ENCODE measurements around the gene LAMA5.

The LAMA5 gene

DNA sequence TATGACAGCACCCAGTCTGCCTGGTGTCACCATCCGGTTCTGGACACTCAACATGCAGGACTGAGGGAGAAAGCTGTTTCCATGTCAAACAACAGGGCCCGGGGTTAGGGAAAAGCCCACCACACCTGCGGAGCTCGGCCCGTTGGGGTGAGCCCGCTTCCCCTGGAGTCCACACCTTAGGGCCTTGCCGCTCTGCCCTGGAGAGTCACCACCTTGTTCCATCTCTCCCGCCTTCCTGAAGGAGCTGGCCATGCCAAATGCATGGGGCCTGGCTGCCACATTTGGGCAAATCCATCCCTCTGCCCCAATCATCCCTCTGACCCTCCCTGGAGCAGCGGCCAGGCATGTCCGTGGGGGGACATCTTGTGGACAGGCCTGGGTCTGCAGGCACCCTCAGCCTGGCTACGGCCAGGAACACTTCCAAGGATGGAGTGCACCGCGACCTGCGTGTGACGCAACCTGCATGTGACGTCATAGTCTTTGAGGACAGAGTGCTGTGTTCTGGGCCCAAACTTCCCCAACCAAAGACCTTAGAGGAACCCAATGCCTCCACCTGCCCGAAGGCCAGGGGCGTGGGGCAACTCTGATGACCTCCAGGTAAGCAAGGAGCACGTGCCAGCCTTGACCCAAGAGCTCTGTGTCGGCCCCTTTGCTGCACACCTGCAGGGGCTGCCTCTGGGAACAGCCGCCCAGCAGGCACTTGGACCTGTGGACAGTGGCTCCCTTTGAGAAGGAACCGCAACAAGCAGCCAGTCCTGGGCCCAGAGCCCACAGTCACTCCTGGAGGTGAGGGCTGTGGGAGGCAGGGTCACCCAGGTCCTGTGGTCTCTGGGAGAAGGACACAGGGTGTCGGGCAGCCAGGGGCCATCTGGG lies 38.2 kb upstream of the LAMA5 start:
- DNase-seq = peak in 2 of 3 experiments; percentile 29 to 49

DNA sequence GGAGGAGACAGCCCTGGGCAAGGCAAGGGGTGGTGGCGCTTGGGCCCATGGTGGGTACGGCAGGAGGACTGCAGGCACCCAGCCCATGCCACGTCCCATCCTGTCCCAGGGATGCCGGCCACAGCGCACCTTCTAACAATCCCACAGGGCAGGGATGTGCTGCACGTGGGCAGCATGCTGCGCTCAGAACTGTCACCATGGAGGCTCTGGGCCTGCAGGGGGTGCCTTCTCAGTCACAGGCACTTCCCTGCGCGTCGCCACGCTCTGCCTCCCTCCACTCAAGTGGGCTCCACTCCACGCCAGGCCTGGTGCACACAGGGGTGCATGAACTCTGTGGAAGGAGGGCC lies 37.6 kb upstream of the LAMA5 start:
- DNase-seq = no peak

DNA sequence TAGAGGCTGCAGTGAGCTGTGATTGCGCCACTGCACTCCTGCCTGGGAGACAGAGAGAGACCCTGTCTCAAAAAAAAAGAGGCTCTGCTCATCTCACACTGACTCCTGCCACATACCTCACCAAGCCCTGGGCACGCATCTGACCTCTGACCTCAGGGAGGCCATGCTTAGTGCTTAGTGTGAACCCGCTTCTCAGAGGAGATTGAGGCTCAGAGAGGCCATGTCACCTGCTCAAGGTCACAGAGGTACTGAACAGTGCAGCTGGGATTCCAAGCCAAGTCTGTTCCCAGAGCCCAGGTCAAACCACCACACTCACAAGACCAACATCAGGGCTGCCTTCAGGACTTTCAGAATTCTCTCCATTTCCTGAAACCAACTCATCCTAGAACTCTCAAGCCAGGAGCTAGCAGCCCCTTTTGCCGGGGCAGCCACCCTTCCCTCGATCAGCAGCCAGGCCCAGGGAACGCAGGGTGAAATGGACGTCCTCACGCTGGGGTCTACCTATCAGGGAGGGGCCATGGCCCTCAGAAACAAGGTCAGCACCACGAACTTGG lies 37.1 kb upstream of the LAMA5 start:
- DNase-seq = no peak

DNA sequence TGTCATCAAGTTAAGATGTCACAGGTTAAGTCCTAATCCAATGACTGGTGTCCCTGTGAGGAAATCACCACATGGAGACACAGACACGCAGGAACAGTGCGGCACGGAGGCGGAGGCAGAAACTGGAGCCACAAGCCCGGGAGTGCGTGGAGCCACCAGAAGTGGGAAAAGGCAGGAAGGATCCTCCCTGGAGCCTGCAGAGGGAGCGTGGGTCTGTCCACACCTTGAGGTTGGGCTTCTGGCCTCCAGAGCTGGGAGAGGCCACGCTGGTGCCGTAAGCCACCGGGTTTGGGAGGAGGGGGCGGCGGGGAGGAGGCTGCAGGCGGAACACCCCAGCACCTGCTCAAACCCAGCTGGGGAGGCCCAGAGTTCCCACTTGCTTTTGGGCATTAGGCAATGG lies 36.2 kb upstream of the LAMA5 start:
- no peak for DNase-seq

DNA sequence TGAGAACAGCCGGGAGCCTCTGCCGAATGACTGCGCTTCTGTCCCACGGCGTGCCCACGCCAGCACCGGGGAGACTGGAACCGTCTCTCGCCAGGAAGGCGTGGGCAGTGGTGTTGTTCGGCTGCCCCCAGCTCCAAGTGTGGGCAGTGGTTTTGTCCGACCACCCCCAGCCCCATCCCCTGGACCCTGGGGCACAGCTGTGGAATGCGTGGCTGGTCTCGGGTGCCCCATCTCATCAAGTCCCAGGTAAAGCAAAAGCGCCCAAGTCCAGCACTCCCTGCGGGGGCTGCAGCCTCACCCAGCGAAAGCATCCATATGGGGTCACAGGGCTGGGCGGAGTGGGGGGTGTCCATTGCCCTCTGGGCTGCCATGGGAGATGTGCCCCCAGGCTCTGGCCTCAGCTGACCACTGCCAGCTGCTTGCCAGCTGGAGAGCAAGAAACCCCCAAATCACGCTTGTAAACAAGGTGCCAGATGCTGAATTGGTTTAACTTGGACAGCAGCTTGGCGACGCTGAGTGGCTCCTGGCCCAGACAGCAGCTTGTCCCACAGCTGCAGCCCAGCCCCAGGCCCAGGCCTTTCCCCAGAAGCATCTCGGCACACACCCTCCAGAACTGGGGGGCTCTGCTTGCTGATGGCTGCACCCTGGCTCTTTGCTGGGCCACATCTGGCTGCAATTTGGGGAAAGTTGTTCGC lies 35.5 kb upstream of the LAMA5 start:
- no peak for DNase-seq

DNA sequence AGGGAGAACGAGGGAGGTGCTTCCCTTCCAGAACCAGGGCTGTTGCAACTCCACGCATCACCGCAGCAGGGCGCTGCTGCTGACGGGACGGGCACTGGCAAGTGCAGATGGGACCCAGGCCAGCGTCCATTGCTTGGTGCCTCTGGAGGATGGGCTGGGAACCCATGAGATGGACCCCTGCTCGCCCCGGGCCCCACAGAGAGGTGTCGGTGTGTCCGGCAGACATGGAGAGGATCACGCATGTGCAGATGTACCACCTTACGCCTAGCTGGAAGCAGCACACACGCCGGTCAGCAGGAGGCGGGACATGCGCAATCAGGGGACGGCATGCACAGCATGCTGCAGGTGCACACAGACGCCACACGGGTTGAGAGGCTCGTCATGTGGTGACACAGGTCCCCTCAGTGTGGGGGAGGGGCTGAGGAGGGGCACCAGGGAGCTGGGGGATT lies 34.2 kb upstream of the LAMA5 start:
- DNase-seq = peak in 1 of 3 experiments; percentile 14

DNA sequence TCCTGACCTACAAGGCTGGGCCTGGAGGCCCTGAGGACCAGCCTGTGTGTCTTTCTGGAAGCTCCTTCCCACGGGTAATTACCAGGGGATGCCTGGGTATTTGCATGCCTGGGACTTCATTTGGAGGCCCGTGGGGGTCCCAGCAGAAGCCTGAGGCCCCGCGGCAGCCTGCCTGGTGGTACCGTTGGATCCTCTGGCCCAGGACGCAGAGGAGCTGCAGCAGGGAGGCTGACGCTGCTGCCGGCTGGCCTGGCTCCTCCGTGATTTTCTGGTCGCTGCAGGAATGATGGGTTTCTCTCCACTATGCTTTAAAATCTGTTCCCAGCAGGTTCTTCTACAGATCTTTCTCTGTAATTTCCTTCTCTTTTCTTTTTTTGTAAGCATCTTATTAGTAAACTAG lies 33.4 kb upstream of the LAMA5 start:
- DNase-seq = no peak

DNA sequence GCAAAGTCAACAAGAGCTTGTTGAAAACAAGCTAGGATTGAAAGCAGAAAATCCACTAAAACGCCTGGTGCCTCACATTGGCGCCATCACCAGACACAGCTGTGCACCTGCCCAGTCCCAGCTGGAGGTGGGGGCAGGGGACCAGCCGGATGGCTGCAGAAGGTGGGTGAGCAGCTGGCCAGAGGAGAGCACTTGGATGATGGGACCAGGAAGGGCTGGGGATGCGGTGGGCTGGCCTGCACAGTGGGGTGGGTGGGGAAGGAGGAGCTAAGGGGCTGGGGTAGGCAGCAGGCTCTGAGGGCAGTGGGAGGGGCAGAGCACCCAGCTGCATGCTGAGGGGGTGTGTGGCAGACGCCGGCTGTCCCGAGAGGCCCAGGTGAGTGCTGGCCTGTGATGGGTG lies 32.9 kb upstream of the LAMA5 start:
- peak in 2 of 3 experiments; percentile 46 to 54 for DNase-seq

DNA sequence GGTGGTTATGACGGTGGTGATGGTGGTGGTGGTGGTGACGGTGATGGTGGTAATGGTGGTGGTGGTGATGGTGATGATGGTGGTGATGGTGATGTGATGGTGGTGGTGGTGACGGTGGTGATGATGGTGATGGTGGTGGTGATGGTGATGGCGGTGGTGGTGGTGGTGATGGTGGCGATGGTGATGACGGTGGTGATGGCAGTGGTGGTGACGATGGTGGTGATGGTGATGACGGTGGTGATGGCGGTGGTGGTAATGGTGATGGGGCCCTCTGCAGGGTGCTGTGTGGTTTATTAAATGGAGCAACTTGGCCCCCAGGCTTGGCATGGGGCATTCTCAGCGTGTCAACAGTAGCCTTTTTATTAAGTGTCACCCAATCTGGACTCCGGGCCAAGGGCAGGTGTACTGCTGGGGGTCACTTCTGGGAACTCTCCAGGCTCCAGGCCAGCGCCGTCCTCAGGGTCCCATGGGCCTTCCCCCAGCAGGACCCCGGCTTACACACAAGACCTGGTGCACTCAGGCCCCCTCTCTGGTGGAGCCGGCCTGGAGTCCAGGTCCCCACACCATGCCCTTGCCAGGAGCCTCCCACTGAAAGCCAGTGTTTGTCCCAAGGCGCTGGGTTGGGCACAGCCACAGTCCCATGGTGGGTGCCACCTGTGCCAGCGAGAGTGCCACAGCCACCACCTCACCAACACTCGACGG lies 31.2 kb upstream of the LAMA5 start:
- DNase-seq = no peak

DNA sequence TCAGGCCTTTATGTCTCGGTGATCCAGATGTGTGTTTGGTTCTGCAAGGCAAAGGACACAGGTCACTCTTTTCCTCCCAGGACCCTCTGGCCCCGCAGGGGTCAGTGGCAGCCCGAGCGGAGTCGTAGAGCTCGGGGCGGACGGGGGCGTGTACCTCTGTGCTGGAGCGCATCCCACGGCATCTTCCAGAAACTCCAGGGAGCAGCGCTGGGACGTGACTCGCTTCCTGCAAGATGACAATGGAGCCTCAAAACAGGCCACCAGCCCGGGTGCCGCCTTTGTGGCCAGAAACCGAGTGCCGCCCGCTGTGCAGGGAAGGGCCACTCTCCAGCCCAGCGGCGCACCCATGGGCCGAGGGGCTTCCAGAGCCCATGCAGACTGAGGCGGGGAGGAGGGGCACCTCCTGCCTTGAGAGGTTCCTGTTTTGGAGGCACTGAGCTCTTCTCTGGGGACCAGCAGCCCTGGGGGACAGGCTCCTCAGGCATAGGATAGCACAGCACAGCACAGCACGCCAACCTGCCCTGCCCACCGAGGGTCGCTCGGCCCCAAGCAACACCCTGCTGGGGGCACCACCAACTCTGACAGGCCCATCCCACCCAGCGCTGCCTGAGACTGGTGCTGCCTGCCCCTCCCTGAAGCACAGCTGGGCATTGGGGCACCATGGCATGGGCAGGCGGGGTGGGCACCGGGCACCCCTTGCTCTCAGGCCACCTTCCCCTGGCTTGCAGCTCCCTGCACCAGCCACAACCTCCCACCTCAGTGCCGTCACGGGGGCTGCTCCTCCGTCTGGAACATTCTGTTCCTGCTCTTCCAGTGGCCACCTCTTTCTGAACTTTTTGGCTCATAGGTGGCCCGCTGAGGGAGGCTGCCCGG lies 29.5 kb upstream of the LAMA5 start:
- DNase-seq = no peak

DNA sequence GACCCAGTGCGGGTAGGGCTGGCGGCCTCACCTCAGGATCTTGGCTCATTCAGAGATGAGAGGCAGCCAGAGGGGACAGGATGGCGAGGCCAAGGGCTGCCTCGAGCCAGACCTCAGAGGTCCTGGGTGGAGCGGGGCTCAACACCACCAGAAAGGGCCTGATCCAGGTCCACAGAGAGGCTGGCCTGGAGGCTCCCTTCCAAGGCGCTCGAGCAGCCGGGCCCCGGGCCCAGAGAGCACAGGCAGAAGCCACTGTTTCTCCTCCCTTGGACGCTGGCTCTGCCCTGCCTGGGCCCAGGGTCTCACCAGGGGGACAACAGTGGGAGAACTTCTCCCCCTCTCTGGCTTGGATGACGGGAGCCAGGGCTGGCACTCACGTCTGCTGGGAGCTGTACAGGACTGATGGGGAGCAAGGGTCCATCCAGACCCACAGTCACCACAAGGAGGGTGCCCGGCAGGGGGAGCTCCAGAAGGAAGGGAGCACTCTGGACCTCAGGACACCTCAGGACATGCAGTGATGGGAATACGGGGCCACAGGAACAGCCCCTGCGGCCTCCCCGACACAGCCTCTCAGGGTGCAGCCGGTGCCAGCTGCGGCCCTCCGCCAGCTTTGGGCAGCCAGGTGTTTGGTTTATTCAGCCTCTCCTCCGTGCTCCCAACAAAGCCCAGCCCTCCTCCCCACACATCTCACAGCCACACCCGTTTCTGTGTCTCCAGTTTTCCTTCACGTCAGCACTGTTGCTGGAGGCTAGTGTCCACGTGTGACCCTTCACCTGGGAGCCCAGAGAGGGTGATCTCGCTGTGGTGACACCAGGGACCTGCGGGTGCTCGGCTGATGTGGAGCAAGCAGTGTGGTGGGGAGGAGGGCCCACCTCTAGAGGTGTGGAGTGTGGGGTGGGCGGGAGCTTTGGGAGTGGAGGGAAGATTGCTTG lies 28.5 kb upstream of the LAMA5 start:
- no peak for DNase-seq

DNA sequence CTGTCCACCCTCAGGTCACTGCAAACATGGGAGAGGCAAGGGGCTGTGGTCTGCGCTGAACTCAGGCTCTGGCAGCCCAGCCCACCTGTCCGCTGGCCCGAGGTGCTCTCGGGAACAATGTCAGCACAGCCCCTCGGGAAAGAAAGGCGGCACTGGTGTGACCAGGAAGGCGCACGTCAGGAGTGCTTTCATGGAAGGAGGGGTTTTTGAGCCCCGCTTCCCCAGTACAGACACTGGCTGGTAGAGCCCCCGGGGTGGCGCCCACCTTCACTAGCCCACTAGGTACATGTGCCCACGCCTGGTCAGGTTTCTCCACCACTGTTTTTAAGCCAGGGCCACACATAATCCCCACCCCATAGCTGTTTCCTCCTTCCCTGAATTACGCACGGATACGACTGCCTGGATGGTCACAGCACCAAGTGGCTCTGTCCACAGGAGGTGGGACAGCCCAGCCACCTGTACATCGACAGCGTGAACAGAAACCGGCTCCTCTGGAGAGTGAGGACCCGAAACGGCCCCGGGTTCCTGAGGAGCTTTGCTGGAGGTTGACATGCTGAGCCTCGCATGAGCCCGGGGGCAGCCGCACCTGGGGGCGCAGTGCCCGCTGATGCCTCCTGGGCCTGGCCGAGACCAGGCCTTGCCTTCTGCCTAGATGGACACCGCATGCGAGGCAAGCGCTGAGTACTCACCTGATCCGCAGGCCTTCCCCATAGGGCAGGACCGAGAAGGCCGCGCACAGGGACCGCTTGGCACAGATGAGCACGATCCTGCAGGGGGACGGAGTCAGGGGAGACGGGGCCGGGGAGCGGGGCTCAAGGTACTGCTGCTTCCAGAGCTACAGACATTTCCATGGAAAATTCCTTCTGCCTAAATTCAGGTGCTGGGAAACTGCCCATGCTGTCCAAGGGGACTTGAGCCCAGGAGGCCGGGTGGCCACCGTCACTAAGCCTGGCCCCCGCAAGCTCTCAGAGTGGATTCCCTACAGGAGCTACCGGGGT lies 27.4 kb upstream of the LAMA5 start:
- no peak for DNase-seq

DNA sequence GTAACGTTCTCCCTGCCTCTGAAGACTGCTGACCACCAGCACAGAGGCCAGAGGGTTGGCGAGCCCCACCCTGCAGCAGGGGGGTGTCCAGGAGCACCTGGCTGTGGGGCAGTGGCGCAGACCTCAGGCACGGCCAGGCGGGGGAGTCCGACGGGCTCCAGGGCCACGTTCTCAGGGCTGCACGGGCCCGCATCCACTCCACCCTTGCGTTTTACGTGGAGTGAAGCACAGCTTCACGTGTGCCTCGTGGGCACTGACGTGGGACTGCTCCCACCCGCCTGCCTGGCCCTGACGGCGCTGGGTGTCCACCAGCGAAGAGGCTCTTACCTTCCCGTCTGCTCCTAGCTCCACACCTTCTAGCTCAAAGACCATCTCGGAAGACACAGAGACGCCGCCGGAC lies 26.7 kb upstream of the LAMA5 start:
- DNase-seq = no peak

DNA sequence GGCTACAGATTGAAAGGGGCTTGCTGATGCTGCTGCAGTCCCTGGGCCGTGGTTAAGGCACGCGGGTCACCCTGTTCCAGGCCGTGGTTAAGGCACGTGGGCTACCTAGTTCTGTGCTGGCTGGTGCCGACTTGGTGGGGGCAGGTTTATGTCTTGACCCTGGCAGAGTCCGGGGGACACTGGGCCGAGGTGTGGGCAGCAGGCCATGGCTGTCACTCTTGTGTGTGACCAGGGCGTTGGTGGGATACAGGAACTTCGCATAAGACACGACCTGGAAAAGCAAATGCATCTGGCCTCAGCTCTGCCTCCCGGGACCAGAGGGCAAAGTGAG lies 26.2 kb upstream of the LAMA5 start:
- no peak for DNase-seq

DNA sequence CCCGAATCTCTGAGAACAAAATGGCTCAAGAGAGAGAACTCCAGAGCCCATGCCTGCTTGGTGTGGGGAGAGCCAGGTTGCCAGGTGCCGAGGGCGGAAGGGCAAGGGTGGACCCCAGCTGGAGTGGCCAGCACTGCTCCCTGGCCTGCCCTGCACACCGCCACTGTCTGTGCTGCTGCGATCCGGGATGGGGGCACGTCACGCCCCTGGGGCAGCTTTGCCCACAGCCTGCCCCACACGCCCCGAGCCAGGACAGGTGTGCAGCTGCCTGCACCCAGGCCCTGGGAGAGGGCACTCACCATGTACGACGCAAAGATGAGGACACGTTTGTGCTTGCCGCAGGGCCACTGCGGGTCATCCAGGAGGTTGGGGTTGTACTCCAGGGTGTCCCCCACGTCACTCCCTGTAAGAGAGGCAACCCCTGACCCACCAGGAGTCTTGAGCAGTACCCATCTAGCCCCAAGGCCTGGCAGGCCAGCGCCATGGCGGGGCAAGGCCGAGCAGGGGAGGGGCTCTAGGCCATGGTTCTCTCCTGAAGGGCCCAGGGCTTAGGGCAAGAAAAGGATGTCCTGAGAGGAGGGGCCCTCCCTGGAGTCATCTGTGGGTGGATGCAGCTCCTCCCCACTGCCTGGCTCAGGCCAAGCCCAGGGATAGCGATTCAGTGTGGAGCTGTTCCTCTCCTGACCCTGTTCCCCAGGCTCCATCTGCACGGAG lies 25.7 kb upstream of the LAMA5 start:
- no peak for DNase-seq

DNA sequence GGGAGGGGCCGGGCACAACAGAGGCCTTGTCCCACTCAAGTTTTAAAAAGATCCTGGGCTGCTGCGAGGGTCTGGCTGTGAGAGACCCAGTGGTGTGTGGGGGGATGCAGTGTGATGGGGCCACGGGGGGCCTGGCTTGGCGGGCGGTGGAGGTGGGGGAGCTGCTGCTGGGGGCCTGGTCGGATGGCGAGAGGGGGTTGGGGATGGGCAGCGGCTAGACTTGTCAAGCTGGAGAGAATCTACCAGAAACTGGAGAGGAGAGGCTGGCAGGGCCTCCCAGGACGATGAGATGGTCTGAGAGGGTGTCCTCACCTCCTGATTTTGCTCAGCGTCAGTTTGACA lies 24.9 kb upstream of the LAMA5 start:
- no peak for DNase-seq

DNA sequence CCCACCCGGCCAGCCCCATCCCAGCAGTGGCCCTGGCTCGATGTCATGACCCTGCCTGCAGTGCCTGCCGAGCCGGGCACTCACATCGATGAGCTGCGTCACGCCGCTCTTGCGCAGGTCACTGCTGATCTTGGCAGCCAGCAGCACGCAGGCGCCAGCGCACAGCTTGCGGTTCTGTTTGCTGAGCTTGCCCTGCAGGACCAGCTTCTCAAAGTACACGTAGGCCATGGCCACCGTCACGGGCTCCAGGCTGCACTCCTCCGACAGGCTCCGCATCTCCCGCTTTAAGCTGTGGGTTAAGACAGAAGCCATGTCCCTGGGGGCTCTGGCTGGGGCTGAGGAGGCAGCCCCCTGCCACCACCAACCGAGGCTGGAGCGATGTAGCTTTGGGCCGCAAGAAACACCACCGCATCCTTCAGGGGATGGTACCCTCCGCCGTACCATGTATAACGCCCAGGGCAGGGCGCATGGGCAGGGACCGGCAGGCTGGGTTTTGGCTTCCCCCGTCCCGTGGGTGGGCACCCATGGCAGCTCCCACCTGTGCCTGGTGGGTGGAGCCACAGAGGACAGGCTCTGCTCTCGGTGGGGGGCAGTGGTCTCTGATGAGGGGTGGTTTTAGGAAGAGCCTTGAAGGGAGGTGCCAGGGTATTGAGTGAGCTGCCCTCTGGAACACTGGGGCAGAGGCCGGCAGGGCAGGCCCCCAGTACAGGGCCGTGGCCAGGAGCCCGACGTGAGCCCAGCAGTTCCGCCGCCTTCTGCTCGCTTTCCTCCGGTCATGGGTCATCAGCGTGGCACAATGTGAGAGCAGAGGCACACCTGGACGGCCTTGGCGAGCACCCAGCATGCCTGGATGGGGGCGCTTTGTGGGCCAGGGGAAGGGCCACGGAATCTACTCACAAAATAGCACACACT lies 24.3 kb upstream of the LAMA5 start:
- no peak for DNase-seq
